CD4-positive, alpha-beta T cell treated with Interleukin-4 for 1 hour (primary cell): ENCODE measurements around the gene ZNF30.
A peak's percentile ranks its signal among the peaks of the same experiment; 100 is the strongest.
"Not testable (repeated sequence)": the region's sequence is repeated elsewhere in the genome, so short reads cannot be mapped to it uniquely, and the experiment has no call there.

ENCODE experiments used
- DNase-seq, 2 donors: peaks; one replicate each; pipeline ENCODE4 v3.0.0-alpha.2; 2020 to 2022

The ZNF30 gene

GRCh38 chr19:34960940-34961679, 34.4 kb downstream of the ZNF30 start:
- no peak for DNase-seq

GRCh38 chr19:34961775-34962686, 35.3 kb downstream of the ZNF30 start:
- peak; percentile 38 to 64 for DNase-seq

- DNase-seq: no peak
These were observed 36.2 kb downstream of the ZNF30 start for GRCh38 chr19:34962687-34963572.

- DNase-seq: peak; percentile 17 to 39
These were observed 37.1 kb downstream of the ZNF30 start, which contains the start of gene ZNF792 for GRCh38 chr19:34963573-34964406. TSS of gene ZNF792 (minus strand) at chr19:34964229. CDS start at chr19:34963662, 567 bp downstream.

GRCh38 chr19:34964598-34964997, 37.9 kb downstream of the ZNF30 start:
- no peak for DNase-seq

- not testable (repeated sequence) for DNase-seq
These were observed 38.8 kb downstream of the ZNF30 start for GRCh38 chr19:34965505-34965904.

- DNase-seq: no peak
These were observed 40.8 kb downstream of the ZNF30 start for GRCh38 chr19:34967551-34967950.

GRCh38 chr19:34969721-34970120, 43.0 kb downstream of the ZNF30 start:
- DNase-seq: no peak

GRCh38 chr19:34970185-34970780, 43.6 kb downstream of the ZNF30 start:
- DNase-seq: not testable (repeated sequence)

GRCh38 chr19:34972163-34972705, 45.5 kb downstream of the ZNF30 start:
- no peak for DNase-seq

- DNase-seq: no peak
These were observed 47.9 kb downstream of the ZNF30 start for GRCh38 chr19:34974646-34975045.

- DNase-seq: no peak
These were observed 48.4 kb downstream of the ZNF30 start for GRCh38 chr19:34975056-34975455.

GRCh38 chr19:34976611-34977010, 49.9 kb downstream of the ZNF30 start:
- no peak for DNase-seq

GRCh38 chr19:34979819-34980640, 53.3 kb downstream of the ZNF30 start:
- no peak for DNase-seq

GRCh38 chr19:34982275-34982674, 55.6 kb downstream of the ZNF30 start:
- no peak for DNase-seq

- no peak for DNase-seq
These were observed 57.1 kb downstream of the ZNF30 start for GRCh38 chr19:34983786-34984185.

GRCh38 chr19:34984287-34984686, 57.6 kb downstream of the ZNF30 start:
- DNase-seq: no peak

GRCh38 chr19:34985249-34986022, 58.7 kb downstream of the ZNF30 start:
- no peak for DNase-seq

- DNase-seq: no peak
These were observed 61.4 kb downstream of the ZNF30 start for GRCh38 chr19:34988119-34988518.
